Measurements from ENCODE around the gene LARP4B.

DNA sequence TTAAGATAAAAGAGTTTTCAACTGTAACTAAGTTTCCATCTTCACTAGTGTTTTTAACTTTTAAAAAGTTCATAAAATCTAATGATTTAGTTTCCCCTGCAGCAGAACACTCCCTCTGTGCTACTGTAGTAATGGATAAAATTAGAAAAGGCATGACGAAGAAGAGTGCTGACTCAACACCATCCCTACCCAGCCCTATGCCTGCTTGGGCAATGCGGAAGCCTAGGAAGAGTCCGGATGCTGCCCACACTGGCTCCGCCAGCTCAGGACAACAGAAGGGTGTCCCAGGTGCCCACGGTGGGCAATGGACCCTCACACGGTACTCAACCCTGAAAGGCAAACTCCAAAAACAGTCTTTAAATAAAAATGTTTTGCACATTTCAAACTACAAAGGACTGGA is 118.2 kb downstream of the LARP4B start:
- TF ChIP-seq, protein P1, sequence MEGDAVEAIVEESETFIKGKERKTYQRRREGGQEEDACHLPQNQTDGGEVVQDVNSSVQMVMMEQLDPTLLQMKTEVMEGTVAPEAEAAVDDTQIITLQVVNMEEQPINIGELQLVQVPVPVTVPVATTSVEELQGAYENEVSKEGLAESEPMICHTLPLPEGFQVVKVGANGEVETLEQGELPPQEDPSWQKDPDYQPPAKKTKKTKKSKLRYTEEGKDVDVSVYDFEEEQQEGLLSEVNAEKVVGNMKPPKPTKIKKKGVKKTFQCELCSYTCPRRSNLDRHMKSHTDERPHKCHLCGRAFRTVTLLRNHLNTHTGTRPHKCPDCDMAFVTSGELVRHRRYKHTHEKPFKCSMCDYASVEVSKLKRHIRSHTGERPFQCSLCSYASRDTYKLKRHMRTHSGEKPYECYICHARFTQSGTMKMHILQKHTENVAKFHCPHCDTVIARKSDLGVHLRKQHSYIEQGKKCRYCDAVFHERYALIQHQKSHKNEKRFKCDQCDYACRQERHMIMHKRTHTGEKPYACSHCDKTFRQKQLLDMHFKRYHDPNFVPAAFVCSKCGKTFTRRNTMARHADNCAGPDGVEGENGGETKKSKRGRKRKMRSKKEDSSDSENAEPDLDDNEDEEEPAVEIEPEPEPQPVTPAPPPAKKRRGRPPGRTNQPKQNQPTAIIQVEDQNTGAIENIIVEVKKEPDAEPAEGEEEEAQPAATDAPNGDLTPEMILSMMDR (optimal IDR thresholded peaks at IDR 0.05 in 1 of 3, IDR thresholded peaks at IDR 0.05 in 1 of 3, conservative IDR thresholded peaks at IDR 0.05 in 1 of 3; ENCODE audit: extremely low read depth in 1 of 3, insufficient read depth in 2 of 3, low read length in 3 of 3), result no peak
- no peak for TF ChIP-seq EZH2 (IDR thresholded peaks at IDR 0.05; ENCODE audit: low read length)
